Activated CD4-positive, alpha-beta memory T cell treated with anti-CD3 and anti-CD28 coated beads, Interleukin-2, amount 10 ng/mL, durations not matched to agents 7 days and 5 days (primary cell): ENCODE measurements around the gene ARSG. TPM values are rescaled to one million over a fixed set of nuclear protein-coding genes. Genes with fewer than 3 reads are reported as not detected.
"Not testable (repeated sequence)": the region's sequence is repeated elsewhere in the genome, so short reads cannot be mapped to it uniquely, and the experiment has no call there.

Source experiments
- CTCF ChIA-PET: fragments of 350-600 bp; sonication (Branson Sonifier 250); formaldehyde crosslinking; loops from one replicate; lab custom pipeline; 2021; ENCODE audit warnings: antibody characterized with exemption, inconsistent platforms; lab: Charles Lee
- POLR2A ChIA-PET: fragments of 350-600 bp; sonication (Branson Sonifier 250); formaldehyde crosslinking; loops from one replicate; lab custom pipeline; 2021; ENCODE audit warnings: antibody characterized with exemption; lab: Charles Lee
- DNase-seq: peaks from one replicate; pipeline ENCODE4 v3.0.0-alpha.2; 2020
- H3K27ac Mint-ChIP-seq: one replicate; pipeline ENCODE4 v1.8.0; 2021; ENCODE audit warnings: mild to moderate bottlenecking, mixed read lengths
- H3K27me3 Mint-ChIP-seq: one replicate; pipeline ENCODE4 v1.8.0; 2021; ENCODE audit warnings: mixed read lengths
- H3K36me3 Mint-ChIP-seq: one replicate; pipeline ENCODE4 v1.8.0; 2021; ENCODE audit warnings: low read depth, mixed read lengths
- H3K4me1 Mint-ChIP-seq: one replicate; pipeline ENCODE4 v1.8.0; 2021; ENCODE audit warnings: mixed read lengths
- H3K4me3 Mint-ChIP-seq: one replicate; pipeline ENCODE4 v1.8.0; 2021; ENCODE audit warnings: mild to moderate bottlenecking, mixed read lengths
- H3K9me3 Mint-ChIP-seq: one replicate; pipeline ENCODE4 v1.8.0; 2021; ENCODE audit warnings: mixed read lengths
- total RNA-seq, 2 experiments: library from RNA; stranded (reverse); gene quantifications; one replicate each; pipeline ENCODE4 v1.2.3, GENCODE V29; 2021

Gene ARSG
- total RNA-seq, 2 experiments from 2014 or later, result 13.5 to 16.8 TPM

- no peak for DNase-seq
- no peaks in the 10 kb centered on the region for H3K27me3 Mint-ChIP-seq
- no peak overlapping the region for H3K27ac Mint-ChIP-seq
- ChIA-PET CTCF (interaction anchor here (1.0 kb wide), 2 partner anchors 11 to 72 kb away, joined by 3 read pairs; no protein-coding TSS in a partner anchor), POLR2A (interaction anchor here (9.3 kb wide), 1 partner anchor 69 kb away, joined by 138 read pairs; the partner anchor contains the start of genes ARSG and SLC16A6)
- H3K9me3 Mint-ChIP-seq, result no peaks in the 10 kb centered on the region
- H3K4me1 Mint-ChIP-seq, result peaks cover 42% of the 10 kb centered on the region
- peaks cover 22% of the 10 kb centered on the region for H3K36me3 Mint-ChIP-seq
- H3K4me3 Mint-ChIP-seq, result no peak overlapping the region
Observed at GRCh38 chr17:68359791-68360535, 68.7 kb downstream of the ARSG start.

GRCh38 chr17:68365469-68365868, 74.2 kb downstream of the ARSG start:
- no peak overlapping the region for H3K4me3 Mint-ChIP-seq
- ChIA-PET CTCF (no interaction called here), POLR2A (interaction anchor here (1.1 kb wide), 1 partner anchor 9 kb away, joined by 3 read pairs; no protein-coding TSS in a partner anchor)
- H3K27me3 Mint-ChIP-seq, result no peaks in the 10 kb centered on the region
- no peak for DNase-seq
- H3K9me3 Mint-ChIP-seq, result no peaks in the 10 kb centered on the region
- H3K36me3 Mint-ChIP-seq, result peaks cover 17% of the 10 kb centered on the region
- H3K4me1 Mint-ChIP-seq, result peaks cover 5% of the 10 kb centered on the region
- no peak overlapping the region for H3K27ac Mint-ChIP-seq

GRCh38 chr17:68368387-68368786, 77.1 kb downstream of the ARSG start:
- no peaks in the 10 kb centered on the region for H3K27me3 Mint-ChIP-seq
- DNase-seq, result no peak
- POLR2A ChIA-PET, result interaction anchor here (0.7 kb wide), 1 partner anchor 77 kb away, joined by 3 read pairs; the partner anchor contains the start of genes ARSG and SLC16A6
- no peak overlapping the region for H3K4me3 Mint-ChIP-seq
- no peak overlapping the region for H3K27ac Mint-ChIP-seq
- no peaks in the 10 kb centered on the region for H3K9me3 Mint-ChIP-seq
- CTCF ChIA-PET, result interaction anchor here (0.6 to 1.1 kb wide), 3 partner anchors 30 to 392 kb away, joined by 4 to 5 read pairs (median 4); no protein-coding TSS in a partner anchor
- H3K4me1 Mint-ChIP-seq, result peaks cover 5% of the 10 kb centered on the region
- peaks cover 29% of the 10 kb centered on the region for H3K36me3 Mint-ChIP-seq

GRCh38 chr17:68375566-68375965, 84.3 kb downstream of the ARSG start:
- Mint-ChIP-seq H3K36me3 (peaks cover 23% of the 10 kb centered on the region), H3K4me3 (no peak overlapping the region), H3K9me3 (no peaks in the 10 kb centered on the region), H3K27ac (no peak overlapping the region), H3K4me1 (no peaks in the 10 kb centered on the region), H3K27me3 (no peaks in the 10 kb centered on the region)
- CTCF ChIA-PET, result interaction anchor here (1.5 kb wide), 1 partner anchor 23 kb away, joined by 4 read pairs; no protein-coding TSS in a partner anchor
- DNase-seq, result no peak
- POLR2A ChIA-PET, result no interaction called here

GRCh38 chr17:68376178-68376577, 84.9 kb downstream of the ARSG start:
- H3K9me3 Mint-ChIP-seq, H3K27me3 Mint-ChIP-seq, POLR2A ChIA-PET, H3K27ac Mint-ChIP-seq, H3K4me1 Mint-ChIP-seq, H3K4me3 Mint-ChIP-seq, DNase-seq: not testable (repeated sequence)
- CTCF ChIA-PET, result interaction anchor here (0.5 kb wide), 1 partner anchor 89 kb away, joined by 3 read pairs; no protein-coding TSS in a partner anchor
- peaks cover 19% of the 10 kb centered on the region for H3K36me3 Mint-ChIP-seq

GRCh38 chr17:68377771-68378267, 86.5 kb downstream of the ARSG start:
- no peaks in the 10 kb centered on the region for H3K27me3 Mint-ChIP-seq
- ChIA-PET POLR2A (no interaction called here), CTCF (no interaction called here)
- no peak overlapping the region for H3K27ac Mint-ChIP-seq
- H3K4me3 Mint-ChIP-seq, result no peak overlapping the region
- peaks cover 7% of the 10 kb centered on the region for H3K36me3 Mint-ChIP-seq
- H3K4me1 Mint-ChIP-seq, result peaks cover 6% of the 10 kb centered on the region
- DNase-seq, result no peak
- H3K9me3 Mint-ChIP-seq, result no peaks in the 10 kb centered on the region

GRCh38 chr17:68378268-68379176, 87.2 kb downstream of the ARSG start:
- CTCF ChIA-PET, result no interaction called here
- H3K4me1 Mint-ChIP-seq, result peaks cover 11% of the 10 kb centered on the region
- no peaks in the 10 kb centered on the region for H3K9me3 Mint-ChIP-seq
- H3K27me3 Mint-ChIP-seq, result no peaks in the 10 kb centered on the region
- POLR2A ChIA-PET, result no interaction called here
- no peak overlapping the region for H3K27ac Mint-ChIP-seq
- no peak for DNase-seq
- peaks cover 7% of the 10 kb centered on the region for H3K36me3 Mint-ChIP-seq
- no peak overlapping the region for H3K4me3 Mint-ChIP-seq

- H3K27ac Mint-ChIP-seq, result no peak overlapping the region
- H3K9me3 Mint-ChIP-seq, result no peaks in the 10 kb centered on the region
- DNase-seq, result no peak
- ChIA-PET CTCF (no interaction called here), POLR2A (no interaction called here)
- no peak overlapping the region for H3K4me3 Mint-ChIP-seq
- peaks cover 7% of the 10 kb centered on the region for H3K36me3 Mint-ChIP-seq
- no peaks in the 10 kb centered on the region for H3K27me3 Mint-ChIP-seq
- peaks cover 18% of the 10 kb centered on the region for H3K4me1 Mint-ChIP-seq
Observed at GRCh38 chr17:68379177-68379510, 87.8 kb downstream of the ARSG start.

- H3K36me3 Mint-ChIP-seq, result peaks cover 7% of the 10 kb centered on the region
- POLR2A ChIA-PET, result no interaction called here
- no peaks in the 10 kb centered on the region for H3K9me3 Mint-ChIP-seq
- CTCF ChIA-PET, result interaction anchor here (0.7 to 0.9 kb wide), 2 partner anchors 52 to 240 kb away, joined by 3 read pairs; no protein-coding TSS in a partner anchor
- peaks cover 23% of the 10 kb centered on the region for H3K4me1 Mint-ChIP-seq
- no peak for DNase-seq
- no peak overlapping the region for H3K27ac Mint-ChIP-seq
- H3K4me3 Mint-ChIP-seq, result no peak overlapping the region
- no peaks in the 10 kb centered on the region for H3K27me3 Mint-ChIP-seq
Observed at GRCh38 chr17:68379692-68380677, 88.7 kb downstream of the ARSG start.

GRCh38 chr17:68381076-68381900, 90.0 kb downstream of the ARSG start:
- no peak overlapping the region for H3K27ac Mint-ChIP-seq
- H3K4me1 Mint-ChIP-seq, result peaks cover 23% of the 10 kb centered on the region
- no peaks in the 10 kb centered on the region for H3K9me3 Mint-ChIP-seq
- H3K36me3 Mint-ChIP-seq, result peaks cover 7% of the 10 kb centered on the region
- CTCF ChIA-PET, result no interaction called here
- no peaks in the 10 kb centered on the region for H3K27me3 Mint-ChIP-seq
- POLR2A ChIA-PET, result interaction anchor here (2.6 kb wide), 1 partner anchor 24 kb away, joined by 7 read pairs; no protein-coding TSS in a partner anchor
- H3K4me3 Mint-ChIP-seq, result no peak overlapping the region
- no peak for DNase-seq

GRCh38 chr17:68382582-68383085, 91.3 kb downstream of the ARSG start:
- Mint-ChIP-seq H3K4me1 (peaks cover 23% of the 10 kb centered on the region), H3K27me3 (no peaks in the 10 kb centered on the region), H3K27ac (no peak overlapping the region), H3K4me3 (no peak overlapping the region), H3K9me3 (no peaks in the 10 kb centered on the region), H3K36me3 (peaks cover 4% of the 10 kb centered on the region)
- no peak for DNase-seq
- CTCF ChIA-PET, result interaction anchor here (3.0 kb wide), 1 partner anchor 17 kb away, joined by 14 read pairs; no protein-coding TSS in a partner anchor
- POLR2A ChIA-PET, result interaction anchor here (0.9 to 2.6 kb wide), 6 partner anchors 10 to 665 kb away, joined by 3 to 7 read pairs (median 4); partner anchors contain the start of genes ARSG, NOL11 and SLC16A6
